IPS DF 6.9 (cell line): ENCODE data around the gene DUOX1.
A peak's percentile ranks its signal among the peaks of the same experiment; 100 is the strongest.

Experiments
- DNase-seq: peaks from one replicate; pipeline ENCODE4 v3.0.0-alpha.2; 2013; ENCODE audit warnings: low read depth, low spot score
- H3K27ac ChIP-seq: one replicate; pipeline ENCODE4 v1.5.1; 2013; ENCODE audit warnings: low read length, control low read depth
- H3K27me3 ChIP-seq: 2 replicates; pipeline ENCODE4 v1.6.1; 2013; ENCODE audit warnings: mild to moderate bottlenecking, low read length; ENCODE audit not compliant: control insufficient read depth, insufficient read depth
- H3K36me3 ChIP-seq: 2 replicates; pipeline ENCODE4 v1.6.1; 2013; ENCODE audit warnings: low read length; ENCODE audit not compliant: control insufficient read depth, insufficient read depth
- H3K4me1 ChIP-seq: 2 replicates; pipeline ENCODE4 v1.6.1; 2013; ENCODE audit warnings: low read length; ENCODE audit not compliant: control insufficient read depth, insufficient read depth
- H3K4me3 ChIP-seq: 2 replicates; pipeline ENCODE4 v1.5.1; 2013; ENCODE audit warnings: mild to moderate bottlenecking, low read length
- H3K9me3 ChIP-seq: 2 replicates; pipeline ENCODE4 v1.6.1; 2013; ENCODE audit warnings: low read length, inconsistent platforms; ENCODE audit not compliant: control insufficient read depth, insufficient read depth
- WGBS: extraction: QIAGEN DNeasy Blood & Tissue Kit; methylation state at CpG from one replicate; pipeline ENCODE4 v1.1.7; 2013; ENCODE audit warnings: mixed read lengths, missing lambda C conversion rate; ENCODE audit not compliant: insufficient read length, insufficient coverage; 5-methylcytosine and 5-hydroxymethylcytosine counted together

Gene DUOX1

DNA sequence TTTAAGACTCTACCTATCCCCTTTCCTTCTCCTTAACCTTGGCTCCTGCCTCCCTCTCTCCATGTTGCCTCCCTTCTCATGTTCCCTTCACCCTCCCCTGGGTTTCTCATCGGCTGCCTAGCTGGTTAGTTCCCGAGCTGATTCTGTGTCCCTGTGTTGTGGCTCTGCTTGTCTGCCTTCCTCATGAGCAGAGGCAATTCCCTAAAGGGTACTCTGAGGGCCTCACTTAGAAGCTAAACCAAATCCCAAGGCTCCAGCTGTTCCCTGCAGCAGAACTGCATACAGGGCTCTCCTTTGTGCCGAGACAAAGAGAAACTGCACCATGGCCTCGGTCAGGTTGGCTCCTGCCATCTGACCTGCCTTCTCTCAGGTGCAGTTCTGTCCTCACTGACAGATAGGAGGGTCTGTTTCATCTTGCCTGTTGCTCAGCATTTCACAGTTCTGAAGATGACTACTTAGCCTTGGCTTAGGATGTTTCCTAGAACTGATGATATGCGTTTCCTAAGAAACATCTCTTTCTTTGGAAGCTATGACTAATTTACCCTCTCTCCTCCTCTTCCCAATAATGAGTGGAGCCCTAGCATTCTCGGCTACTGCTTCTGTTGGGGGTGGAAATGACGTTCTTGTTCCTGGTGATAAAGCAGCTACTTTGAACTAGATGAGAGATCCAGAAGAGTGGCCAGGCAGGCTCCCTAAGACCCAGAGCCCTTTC, 27.1 kb downstream of the DUOX1 start:
- no CpG with 5 or more reads among the region's 7 CpGs for WGBS
- H3K4me1 ChIP-seq: no peaks in the 10 kb centered on the region
- H3K27me3 ChIP-seq: no peaks in the 10 kb centered on the region
- no peak overlapping the region for H3K27ac ChIP-seq
- H3K9me3 ChIP-seq: no peaks in the 10 kb centered on the region
- H3K4me3 ChIP-seq: no peak overlapping the region
- no peak for DNase-seq
- no peaks in the 10 kb centered on the region for H3K36me3 ChIP-seq

DNA sequence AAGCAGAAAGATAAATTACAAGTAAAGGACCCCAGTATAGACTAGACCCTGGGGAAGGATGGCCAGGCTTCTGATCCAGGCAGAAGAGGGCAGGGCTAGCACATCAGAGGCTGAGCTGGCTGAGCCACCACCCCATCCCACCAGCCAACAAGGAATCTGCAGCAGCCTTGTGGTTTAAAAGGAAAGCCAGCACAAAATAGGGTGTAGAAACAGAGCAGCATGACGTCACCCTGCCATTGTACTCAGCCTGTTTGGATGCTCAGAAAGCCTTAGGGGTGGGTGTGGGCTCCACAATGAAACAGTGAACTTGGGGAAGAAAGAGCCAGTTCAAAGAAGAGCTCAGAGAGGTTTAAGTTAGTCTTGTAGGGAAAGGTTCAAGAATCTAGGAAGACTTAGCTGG, 28.2 kb downstream of the DUOX1 start:
- H3K9me3 ChIP-seq: no peaks in the 10 kb centered on the region
- DNase-seq: no peak
- H3K4me1 ChIP-seq: no peaks in the 10 kb centered on the region
- H3K36me3 ChIP-seq: no peaks in the 10 kb centered on the region
- WGBS: no CpG with 5 or more reads among the region's 1 CpG
- H3K27ac ChIP-seq: no peak overlapping the region
- no peaks in the 10 kb centered on the region for H3K27me3 ChIP-seq
- no peak overlapping the region for H3K4me3 ChIP-seq

DNA sequence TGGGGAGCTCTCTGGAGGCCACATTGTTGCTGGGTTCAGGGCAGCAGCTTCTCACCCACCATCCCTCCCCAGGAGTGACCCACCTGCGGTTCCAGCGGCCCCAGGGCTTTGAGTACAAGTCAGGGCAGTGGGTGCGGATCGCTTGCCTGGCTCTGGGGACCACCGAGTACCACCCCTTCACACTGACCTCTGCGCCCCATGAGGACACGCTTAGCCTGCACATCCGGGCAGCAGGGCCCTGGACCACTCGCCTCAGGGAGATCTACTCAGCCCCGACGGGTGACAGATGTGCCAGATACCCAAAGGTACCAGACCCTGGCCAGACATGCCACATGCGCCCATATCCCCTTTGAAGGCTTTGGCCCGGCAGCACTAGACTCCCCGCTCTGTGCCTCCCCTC, 31.9 kb downstream of the DUOX1 start:
- WGBS: no CpG with 5 or more reads among the region's 14 CpGs
- DNase-seq: no peak
- Histone ChIP-seq H3K4me1 (no peaks in the 10 kb centered on the region), H3K27me3 (no peaks in the 10 kb centered on the region), H3K27ac (no peak overlapping the region), H3K36me3 (no peaks in the 10 kb centered on the region), H3K9me3 (no peaks in the 10 kb centered on the region), H3K4me3 (no peak overlapping the region)

DNA sequence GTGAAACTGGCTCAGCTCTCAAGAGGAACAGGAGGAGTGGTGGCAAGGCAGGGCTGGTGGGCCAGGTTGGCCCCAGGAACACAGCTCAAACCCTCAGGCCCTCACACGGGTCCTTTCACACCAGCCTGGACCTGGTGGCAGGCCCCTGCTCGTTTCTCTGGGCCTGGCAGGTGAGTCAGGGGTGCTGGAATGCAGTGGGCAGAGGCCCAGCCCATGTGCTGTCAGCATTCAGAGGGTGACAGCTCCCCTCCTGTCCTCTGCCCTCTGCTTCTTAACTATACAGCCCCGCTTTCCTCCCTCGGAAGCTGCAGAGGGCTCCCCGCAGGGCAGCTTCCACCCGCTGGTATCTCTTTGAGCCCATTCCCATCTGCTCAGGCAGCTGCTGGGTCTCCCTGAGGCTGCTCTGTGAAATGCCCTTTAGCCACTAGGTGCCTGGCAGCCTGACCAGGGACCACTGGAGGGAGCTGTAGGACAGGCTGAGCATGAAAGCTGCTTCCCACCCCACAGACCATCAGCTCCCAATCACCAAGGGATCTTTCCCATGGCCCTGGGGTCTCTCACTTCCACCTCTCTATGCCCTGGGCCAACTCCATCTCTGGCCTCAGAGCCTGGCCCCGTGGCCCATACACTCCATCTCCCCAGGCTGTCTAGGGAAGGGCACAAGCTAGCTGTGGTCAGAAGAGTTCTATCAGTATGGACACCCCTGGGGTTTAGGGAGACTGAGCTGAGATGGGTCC, 33.1 kb downstream of the DUOX1 start:
- DNase-seq: peak; percentile 80
- H3K27ac ChIP-seq: no peak overlapping the region
- no CpG with 5 or more reads among the region's 7 CpGs for WGBS
- no peaks in the 10 kb centered on the region for H3K9me3 ChIP-seq
- H3K4me1 ChIP-seq: peaks cover 2% of the 10 kb centered on the region
- H3K27me3 ChIP-seq: no peaks in the 10 kb centered on the region
- H3K36me3 ChIP-seq: no peaks in the 10 kb centered on the region
- no peak overlapping the region for H3K4me3 ChIP-seq

DNA sequence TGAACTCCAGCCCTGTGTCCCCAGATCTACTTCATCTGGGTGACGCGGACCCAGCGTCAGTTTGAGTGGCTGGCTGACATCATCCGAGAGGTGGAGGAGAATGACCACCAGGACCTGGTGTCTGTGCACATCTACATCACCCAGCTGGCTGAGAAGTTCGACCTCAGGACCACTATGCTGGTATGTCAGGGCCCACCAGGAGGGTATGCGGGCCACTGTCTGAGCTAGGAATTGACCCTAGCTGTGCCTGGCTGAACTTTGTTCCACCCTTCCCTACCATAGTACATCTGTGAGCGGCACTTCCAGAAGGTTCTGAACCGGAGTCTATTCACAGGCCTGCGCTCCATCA, 33.7 kb downstream of the DUOX1 start:
- no peaks in the 10 kb centered on the region for H3K27me3 ChIP-seq
- no CpG with 5 or more reads among the region's 9 CpGs for WGBS
- H3K36me3 ChIP-seq: no peaks in the 10 kb centered on the region
- DNase-seq: no peak
- no peak overlapping the region for H3K27ac ChIP-seq
- peaks cover 2% of the 10 kb centered on the region for H3K4me1 ChIP-seq
- no peaks in the 10 kb centered on the region for H3K9me3 ChIP-seq
- no peak overlapping the region for H3K4me3 ChIP-seq

DNA sequence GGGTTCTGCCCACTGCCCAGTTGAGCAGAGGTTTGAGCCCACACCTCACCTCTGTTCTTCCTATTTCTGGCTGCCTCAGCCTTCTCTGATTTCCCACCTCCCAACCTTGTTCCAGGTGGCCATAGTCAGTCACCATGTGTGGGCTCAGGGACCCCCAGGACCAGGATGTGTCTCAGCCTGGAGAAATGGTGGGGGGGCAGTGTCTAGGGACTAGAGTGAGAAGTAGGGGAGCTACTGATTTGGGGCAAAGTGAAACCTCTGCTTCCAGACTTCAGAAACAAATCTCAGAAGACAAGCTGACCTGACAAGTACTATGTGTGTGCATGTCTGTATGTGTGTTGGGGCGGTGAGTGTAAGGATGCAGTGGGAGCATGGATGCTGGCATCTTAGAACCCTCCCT, 35.1 kb downstream of the DUOX1 start:
- Histone ChIP-seq H3K4me1 (peaks cover 7% of the 10 kb centered on the region), H3K27ac (no peak overlapping the region), H3K4me3 (no peak overlapping the region), H3K27me3 (no peaks in the 10 kb centered on the region), H3K9me3 (no peaks in the 10 kb centered on the region), H3K36me3 (no peaks in the 10 kb centered on the region)
- no CpG with 5 or more reads among the region's 1 CpG for WGBS
- DNase-seq: no peak

DNA sequence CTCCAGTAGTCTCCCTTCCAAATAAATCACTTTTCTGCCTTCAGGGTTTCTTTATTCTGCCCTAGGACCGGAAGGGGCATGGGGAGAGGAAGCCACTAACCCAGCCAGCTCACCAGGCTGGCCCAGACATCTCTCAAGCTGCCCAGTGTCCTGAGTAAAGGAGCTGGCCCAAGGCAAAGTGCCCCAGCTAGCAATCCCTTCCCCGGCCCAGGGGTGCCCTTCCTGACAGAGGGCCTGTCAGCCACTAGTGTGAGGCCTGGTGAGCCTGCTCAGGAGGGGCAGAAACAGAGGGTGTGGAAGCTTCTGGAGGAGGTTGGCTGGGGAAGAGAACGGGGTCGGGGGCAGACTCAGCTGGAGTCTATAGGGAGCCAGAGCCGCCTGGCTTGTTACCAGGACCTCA, 35.7 kb downstream of the DUOX1 start:
- H3K27ac ChIP-seq: no peak overlapping the region
- H3K4me1 ChIP-seq: peaks cover 8% of the 10 kb centered on the region
- H3K4me3 ChIP-seq: no peak overlapping the region
- no CpG with 5 or more reads among the region's 5 CpGs for WGBS
- H3K36me3 ChIP-seq: no peaks in the 10 kb centered on the region
- no peaks in the 10 kb centered on the region for H3K9me3 ChIP-seq
- DNase-seq: no peak
- no peaks in the 10 kb centered on the region for H3K27me3 ChIP-seq

DNA sequence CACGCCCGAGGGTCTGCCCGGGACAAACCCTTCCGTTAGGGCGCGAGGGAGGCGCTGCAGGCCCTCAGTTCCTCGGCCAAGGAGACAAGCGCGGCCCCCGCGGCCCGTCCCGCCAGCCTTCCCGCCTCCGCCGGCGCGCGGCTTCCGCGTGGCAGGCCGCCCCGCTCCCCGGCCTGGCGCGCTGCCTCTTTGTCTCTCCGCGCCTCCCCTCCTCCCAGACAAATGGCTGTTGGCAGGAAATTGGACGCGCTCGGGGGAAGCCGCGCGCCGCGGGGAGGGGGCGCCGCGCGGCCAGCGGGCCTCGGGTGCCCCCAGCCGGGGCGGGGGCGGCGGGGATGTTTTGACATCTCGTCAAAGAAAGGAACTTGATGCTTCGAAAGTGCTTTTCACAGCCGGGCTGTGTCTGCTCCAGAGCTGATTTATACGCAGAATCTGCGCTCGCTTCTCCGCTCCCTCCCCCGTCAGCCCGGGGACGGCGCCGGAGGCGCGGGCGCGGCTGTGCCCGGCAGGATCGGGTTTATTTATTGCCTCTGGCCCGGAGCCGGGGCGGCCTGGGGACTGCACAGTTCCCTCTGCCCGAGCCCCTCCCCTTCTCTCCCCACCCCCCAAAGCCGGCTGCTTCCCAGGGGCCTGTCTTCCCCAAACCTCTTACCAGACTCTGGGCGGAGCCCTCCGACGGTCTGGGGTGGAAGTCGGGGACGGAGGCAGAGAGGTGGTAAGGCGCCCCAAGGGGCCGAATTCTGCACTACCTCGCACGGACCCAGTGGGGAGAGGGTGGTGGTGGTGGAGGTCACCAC, 37.2 kb downstream of the DUOX1 start:
- Histone ChIP-seq H3K4me1 (peaks cover 8% of the 10 kb centered on the region), H3K27me3 (no peaks in the 10 kb centered on the region), H3K9me3 (no peaks in the 10 kb centered on the region), H3K4me3 (peak overlapping the region; percentile 72; the same call in 1 of the 2 replicates), H3K36me3 (0 out of 2 replicates have a peak, but pooled peaks cover 2% of the 10 kb centered on the region), H3K27ac (no peak overlapping the region)
- WGBS: no CpG with 5 or more reads among the region's 79 CpGs
- peak; percentile 87 for DNase-seq

DNA sequence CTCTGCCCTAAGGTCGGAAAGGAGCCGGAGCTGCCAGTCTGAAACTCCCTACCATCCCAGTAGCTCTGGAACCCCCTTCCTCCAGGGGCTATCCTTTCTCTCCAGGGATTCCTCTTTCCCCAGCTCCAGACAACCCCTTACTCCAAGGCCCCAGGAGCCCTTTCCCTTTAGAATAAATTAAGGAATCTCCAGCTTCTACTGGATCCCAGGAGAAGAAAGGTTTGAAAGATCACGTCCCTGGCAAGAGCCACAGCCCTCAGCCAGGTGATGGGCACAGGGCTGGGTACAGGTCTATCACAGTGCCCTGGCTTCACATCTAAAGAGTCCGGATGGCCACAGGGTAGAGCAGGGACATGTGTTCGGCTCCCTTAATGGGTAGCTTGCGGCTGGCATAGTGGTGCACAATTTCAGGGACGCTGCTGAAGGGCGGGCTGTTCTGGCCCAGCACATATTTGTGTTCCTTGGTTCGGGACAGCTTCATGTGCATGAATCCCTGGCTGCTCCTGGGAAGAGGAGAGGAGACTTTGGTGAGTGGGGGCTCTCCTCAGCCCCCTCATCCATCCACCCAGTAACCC, 37.9 kb downstream of the DUOX1 start:
- no peak for DNase-seq
- 0 out of 2 replicates have a peak, but pooled peaks cover 2% of the 10 kb centered on the region for H3K36me3 ChIP-seq
- peaks cover 8% of the 10 kb centered on the region for H3K4me1 ChIP-seq
- WGBS: no CpG with 5 or more reads among the region's 9 CpGs
- H3K27me3 ChIP-seq: no peaks in the 10 kb centered on the region
- H3K4me3 ChIP-seq: peak overlapping the region; percentile 72; the same call in 1 of the 2 replicates
- no peaks in the 10 kb centered on the region for H3K9me3 ChIP-seq
- H3K27ac ChIP-seq: no peak overlapping the region

DNA sequence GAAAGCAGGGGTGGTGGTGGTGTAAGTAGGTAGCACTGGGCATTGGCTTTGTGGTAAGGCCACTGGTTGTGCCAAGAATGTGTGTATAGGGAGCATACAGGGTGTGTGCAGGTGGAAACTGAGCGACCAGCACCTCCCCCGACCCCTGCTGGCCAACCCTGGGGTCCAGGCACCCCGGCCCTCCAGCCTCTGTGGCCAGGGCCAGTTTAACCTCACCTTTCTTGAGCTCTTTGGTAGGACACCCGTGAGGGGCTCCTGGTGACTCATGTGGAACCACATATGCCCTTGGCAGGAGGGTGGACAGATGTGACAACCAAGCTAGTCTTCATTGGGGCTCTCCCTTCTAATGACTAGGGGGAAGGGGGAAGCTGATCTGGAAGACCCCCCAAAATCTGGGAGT, 38.5 kb downstream of the DUOX1 start:
- H3K36me3 ChIP-seq: peaks cover 2% of the 10 kb centered on the region; the same call in 1 of the 2 replicates
- H3K4me1 ChIP-seq: peaks cover 8% of the 10 kb centered on the region
- H3K27me3 ChIP-seq: no peaks in the 10 kb centered on the region
- no CpG with 5 or more reads among the region's 4 CpGs for WGBS
- H3K27ac ChIP-seq: no peak overlapping the region
- DNase-seq: no peak
- H3K4me3 ChIP-seq: no peak overlapping the region
- no peaks in the 10 kb centered on the region for H3K9me3 ChIP-seq
